GM23338 (cell line): ENCODE results near the gene ZNF326. TPM values are rescaled to one million over a fixed set of nuclear protein-coding genes. Genes with fewer than 3 reads are reported as not detected.

Source experiments
- ATAC-seq: fragments of 200-7000 bp; cut with Tn5 transposase; 3 replicates; pipeline ENCODE4 v1.9.1; 2020
- DNase-seq: peaks from one replicate; pipeline ENCODE4 v3.0.0-alpha.2; 2015; ENCODE audit warnings: low spot score
- H2AFZ ChIP-seq: fragments of 200-600 bp; sonication (generic); 2 replicates; pipeline ENCODE4 v1.8.0; 2016; ENCODE audit warnings: antibody characterized with exemption, mild to moderate bottlenecking, moderate library complexity
- H3F3A ChIP-seq: fragments of 200-600 bp; sonication (generic); replicated peaks from 2 replicates; pipeline ENCODE4 v1.8.0; 2017; ENCODE audit warnings: antibody characterized with exemption, mixed run types, low read depth
- H3K27ac ChIP-seq: fragments of 200-600 bp; sonication (generic); 2 replicates; pipeline ENCODE4 v1.6.1; 2016; ENCODE audit warnings: low read depth
- H3K27me3 ChIP-seq: fragments of 200-600 bp; sonication (generic); 2 replicates; pipeline ENCODE4 v1.8.0; 2016; ENCODE audit warnings: mild to moderate bottlenecking, mixed run types, moderate library complexity; ENCODE audit not compliant: insufficient read depth
- H3K36me3 ChIP-seq: fragments of 200-600 bp; sonication (generic); 2 replicates; pipeline ENCODE4 v1.8.0; 2016; ENCODE audit warnings: mild to moderate bottlenecking; ENCODE audit not compliant: insufficient read depth
- H3K4me1 ChIP-seq: fragments of 200-600 bp; sonication (generic); 2 replicates; pipeline ENCODE4 v1.8.0; 2016; ENCODE audit warnings: mild to moderate bottlenecking, moderate library complexity; ENCODE audit not compliant: insufficient read depth
- H3K4me2 ChIP-seq: fragments of 200-600 bp; sonication (generic); 2 replicates; pipeline ENCODE4 v1.7.1; 2017; ENCODE audit warnings: mixed run types
- H3K4me3 ChIP-seq: fragments of 200-600 bp; sonication (generic); 2 replicates; pipeline ENCODE4 v1.6.1; 2016; ENCODE audit warnings: mixed run types
- H3K79me2 ChIP-seq: fragments of 200-600 bp; sonication (generic); replicated peaks from 2 replicates; pipeline ENCODE4 v1.8.0; 2017; ENCODE audit warnings: mild to moderate bottlenecking; ENCODE audit not compliant: insufficient read depth
- H3K9me2 ChIP-seq: fragments of 200-600 bp; sonication (generic); 2 replicates; pipeline ENCODE4 v1.8.0; 2017; ENCODE audit not compliant: insufficient read depth
- H4K20me1 ChIP-seq: fragments of 200-600 bp; sonication (generic); replicated peaks from 2 replicates; pipeline ENCODE4 v1.8.0; 2017; ENCODE audit warnings: mild to moderate bottlenecking; ENCODE audit not compliant: insufficient read depth
- H3K27ac Mint-ChIP-seq: 2 replicates; pipeline ENCODE4 v1.8.0; 2020; ENCODE audit warnings: inconsistent platforms, mild to moderate bottlenecking, moderate library complexity, mixed read lengths
- H3K27me3 Mint-ChIP-seq: 3 replicates; pipeline ENCODE4 v1.8.0; 2022; ENCODE audit warnings: low read depth, mild to moderate bottlenecking, moderate library complexity, mixed read lengths, inconsistent platforms; ENCODE audit not compliant: insufficient read depth, poor library complexity
- H3K36me3 Mint-ChIP-seq: 3 replicates; pipeline ENCODE4 v1.8.0; 2021; ENCODE audit warnings: low read depth, mild to moderate bottlenecking, inconsistent platforms, moderate library complexity, mixed read lengths
- H3K4me1 Mint-ChIP-seq: 3 replicates; pipeline ENCODE4 v1.8.0; 2020; ENCODE audit warnings: mild to moderate bottlenecking, inconsistent platforms, mixed read lengths
- H3K4me3 Mint-ChIP-seq: 3 replicates; pipeline ENCODE4 v1.8.0; 2021; ENCODE audit warnings: moderate library complexity, mild to moderate bottlenecking, inconsistent platforms, mixed read lengths
- H3K9me3 Mint-ChIP-seq: 3 replicates; pipeline ENCODE4 v1.8.0; 2020; ENCODE audit warnings: moderate library complexity, mild to moderate bottlenecking, inconsistent platforms, mixed read lengths
- CREB1 ChIP-seq: fragments of 250-450 bp; sonication (Bioruptor Pico); IDR thresholded peaks from 2 replicates; pipeline ENCODE4 v1.5.0; 2020; ENCODE audit warnings: low read depth, mild to moderate bottlenecking, moderate library complexity
- EZH2 ChIP-seq: fragments of 200-600 bp; sonication (generic); IDR thresholded peaks from one replicate; pipeline ENCODE4 v1.8.0; 2017; ENCODE audit warnings: antibody characterized with exemption, mild to moderate bottlenecking, low read depth; ENCODE audit not compliant: unreplicated experiment
- EZH2phosphoT487 ChIP-seq: fragments of 200-600 bp; sonication (generic); IDR thresholded peaks from one replicate; pipeline ENCODE4 v1.8.1; 2018; ENCODE audit warnings: antibody characterized with exemption; ENCODE audit not compliant: unreplicated experiment
- STAT1 ChIP-seq: IDR thresholded peaks from one replicate; pipeline ENCODE4 v1.6.1; 2016; ENCODE audit warnings: antibody characterized with exemption; ENCODE audit not compliant: unreplicated experiment
- ZNF114 ChIP-seq: fragments of 250-450 bp; sonication (Bioruptor Pico); IDR thresholded peaks from 2 replicates; pipeline ENCODE4 v1.5.0; 2020; ENCODE audit warnings: mild to moderate bottlenecking, moderate library complexity
- polyA plus RNA-seq: library from polyadenylated mRNA; unstranded; fragments of >200 nt; fragmentation: Nextera tagmentation; extraction: Ambion mirVana; gene quantifications from 2 replicates; pipeline ENCODE4 v1.2.1, GENCODE V29; 2016
- total RNA-seq: library from RNA; depleted of rRNA; stranded (reverse); fragments of >200 nt; shearing (Covaris generic); gene quantifications from 2 replicates; pipeline ENCODE4 v1.2.3, GENCODE V29; 2014
- TF ChIP-seq, protein P1 (sequence below), 2 experiments: fragments of 200-600 bp in 1 of 2; sonication (generic) in 1 of 2; conservative IDR thresholded peaks; 2 replicates each; pipeline versions ENCODE4 v1.5.1 to v1.6.1; 2016 to 2017; ENCODE audit warnings: antibody characterized with exemption in 2 of 2, low read depth in 2 of 2, mild to moderate bottlenecking in 2 of 2, moderate library complexity in 1 of 2
- TF ChIP-seq, protein P2 (sequence below): IDR thresholded peaks from 2 replicates; pipeline ENCODE4 v1.6.1; 2016; ENCODE audit warnings: antibody characterized with exemption
- TF ChIP-seq, protein P3 (sequence below): IDR thresholded peaks from one replicate; pipeline ENCODE4 v1.6.1; 2018; ENCODE audit warnings: antibody characterized with exemption; ENCODE audit not compliant: unreplicated experiment

ZNF326 gene
- total and polyA plus RNA-seq, 2 experiments from 2014 or later: 28.6 to 35.1 TPM

DNA sequence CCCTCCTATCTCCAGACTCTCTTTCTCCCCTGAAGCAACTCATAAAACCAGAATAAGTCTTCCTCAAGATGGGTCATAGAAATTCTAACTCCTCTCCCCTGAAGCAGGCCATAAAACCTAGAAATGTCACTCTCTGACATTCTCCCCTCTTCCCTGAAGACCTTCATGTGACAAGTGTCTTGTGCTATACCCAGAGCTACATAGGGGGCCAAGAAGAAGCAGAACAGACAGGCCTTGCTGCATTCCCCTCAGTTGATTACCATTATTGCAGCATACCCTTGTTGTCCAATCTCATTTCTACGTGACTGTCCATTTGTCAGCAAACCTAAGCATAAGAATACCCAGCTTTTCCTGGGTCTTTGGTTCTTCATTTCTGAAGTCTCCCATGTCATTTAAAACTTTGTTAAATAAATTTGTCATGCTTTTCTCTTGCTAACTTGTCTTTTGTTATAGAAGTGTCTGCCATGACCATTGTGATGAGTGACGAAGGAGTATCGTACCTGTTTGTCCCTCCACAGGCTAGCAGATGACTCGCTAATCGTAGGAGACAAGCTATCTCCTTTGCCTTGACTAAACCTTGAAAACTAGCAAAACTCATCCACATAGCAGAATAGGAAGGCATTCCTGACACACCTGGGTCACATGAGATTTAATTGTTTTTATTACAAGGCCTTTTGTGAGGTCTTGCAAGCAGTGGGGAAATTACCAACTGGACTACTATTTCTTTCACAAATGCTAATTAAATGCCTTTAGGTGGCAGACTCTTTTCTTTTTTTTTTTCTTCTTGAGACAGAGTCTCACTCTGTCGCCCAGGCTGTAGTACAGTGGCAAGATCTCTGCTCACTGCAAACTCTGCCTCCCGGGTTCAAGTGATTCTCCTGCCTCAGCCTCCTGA lies 39.4 kb upstream of the ZNF326 start (continued):
- TF ChIP-seq, protein P1, sequence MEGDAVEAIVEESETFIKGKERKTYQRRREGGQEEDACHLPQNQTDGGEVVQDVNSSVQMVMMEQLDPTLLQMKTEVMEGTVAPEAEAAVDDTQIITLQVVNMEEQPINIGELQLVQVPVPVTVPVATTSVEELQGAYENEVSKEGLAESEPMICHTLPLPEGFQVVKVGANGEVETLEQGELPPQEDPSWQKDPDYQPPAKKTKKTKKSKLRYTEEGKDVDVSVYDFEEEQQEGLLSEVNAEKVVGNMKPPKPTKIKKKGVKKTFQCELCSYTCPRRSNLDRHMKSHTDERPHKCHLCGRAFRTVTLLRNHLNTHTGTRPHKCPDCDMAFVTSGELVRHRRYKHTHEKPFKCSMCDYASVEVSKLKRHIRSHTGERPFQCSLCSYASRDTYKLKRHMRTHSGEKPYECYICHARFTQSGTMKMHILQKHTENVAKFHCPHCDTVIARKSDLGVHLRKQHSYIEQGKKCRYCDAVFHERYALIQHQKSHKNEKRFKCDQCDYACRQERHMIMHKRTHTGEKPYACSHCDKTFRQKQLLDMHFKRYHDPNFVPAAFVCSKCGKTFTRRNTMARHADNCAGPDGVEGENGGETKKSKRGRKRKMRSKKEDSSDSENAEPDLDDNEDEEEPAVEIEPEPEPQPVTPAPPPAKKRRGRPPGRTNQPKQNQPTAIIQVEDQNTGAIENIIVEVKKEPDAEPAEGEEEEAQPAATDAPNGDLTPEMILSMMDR (conservative IDR thresholded peaks at IDR 0.05; ENCODE audit: low read depth in 2 of 2): no peak
- TF ChIP-seq, protein P2, sequence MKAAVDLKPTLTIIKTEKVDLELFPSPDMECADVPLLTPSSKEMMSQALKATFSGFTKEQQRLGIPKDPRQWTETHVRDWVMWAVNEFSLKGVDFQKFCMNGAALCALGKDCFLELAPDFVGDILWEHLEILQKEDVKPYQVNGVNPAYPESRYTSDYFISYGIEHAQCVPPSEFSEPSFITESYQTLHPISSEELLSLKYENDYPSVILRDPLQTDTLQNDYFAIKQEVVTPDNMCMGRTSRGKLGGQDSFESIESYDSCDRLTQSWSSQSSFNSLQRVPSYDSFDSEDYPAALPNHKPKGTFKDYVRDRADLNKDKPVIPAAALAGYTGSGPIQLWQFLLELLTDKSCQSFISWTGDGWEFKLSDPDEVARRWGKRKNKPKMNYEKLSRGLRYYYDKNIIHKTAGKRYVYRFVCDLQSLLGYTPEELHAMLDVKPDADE: no peak

DNA sequence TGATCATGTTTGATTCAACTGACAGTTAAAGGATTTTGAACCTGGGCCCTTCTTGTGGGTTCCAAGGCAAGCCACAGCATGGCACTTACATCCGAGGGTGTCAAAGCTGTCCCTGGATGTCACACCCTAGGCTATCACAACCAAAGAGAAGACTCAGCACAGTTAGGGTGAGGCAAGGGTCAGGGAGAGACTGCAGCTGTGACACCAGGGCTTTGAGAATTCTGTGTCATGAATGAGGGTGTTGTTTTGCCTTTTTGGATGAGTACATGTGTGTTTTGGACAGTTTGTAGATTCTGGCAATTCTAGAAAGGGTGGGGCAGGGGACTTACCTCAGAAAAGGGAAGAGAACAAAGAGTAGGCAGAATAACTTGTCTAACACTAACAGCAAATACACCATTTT lies 37.8 kb upstream of the ZNF326 start:
- ATAC-seq: no peak
- no peak for DNase-seq
- Mint-ChIP-seq H3K4me1 (peaks cover 31% of the 10 kb centered on the region), H3K27ac (no peak overlapping the region), H3K9me3 (peaks cover 14% of the 10 kb centered on the region), H3K36me3 (0 out of 3 replicates have a peak, but pooled peaks cover 4% of the 10 kb centered on the region), H3K4me3 (no peak overlapping the region), H3K27me3 (peaks cover 2% of the 10 kb centered on the region)
- H3K27me3 ChIP-seq: no peaks in the 10 kb centered on the region
- no peak overlapping the region for H3K27ac ChIP-seq
- no peak overlapping the region for H3K4me3 ChIP-seq
- H3K4me2 ChIP-seq: no peak overlapping the region
- no peaks in the 10 kb centered on the region for H3F3A ChIP-seq
- no peaks in the 10 kb centered on the region for H4K20me1 ChIP-seq
- peaks cover 28% of the 10 kb centered on the region for H3K4me1 ChIP-seq
- H3K79me2 ChIP-seq: no peaks in the 10 kb centered on the region
- no peak overlapping the region for H2AFZ ChIP-seq
- H3K36me3 ChIP-seq: no peaks in the 10 kb centered on the region
- no peaks in the 10 kb centered on the region for H3K9me2 ChIP-seq
- TF ChIP-seq ZNF114 (CRISPR knock-in tag) (no peak), EZH2 (no peak), STAT1 (no peak), EZH2phosphoT487 (no peak), CREB1 (CRISPR knock-in tag) (no peak)
- TF ChIP-seq, protein P1 (conservative IDR thresholded peaks at IDR 0.05; ENCODE audit: low read depth in 2 of 2): no peak
- TF ChIP-seq, protein P3, sequence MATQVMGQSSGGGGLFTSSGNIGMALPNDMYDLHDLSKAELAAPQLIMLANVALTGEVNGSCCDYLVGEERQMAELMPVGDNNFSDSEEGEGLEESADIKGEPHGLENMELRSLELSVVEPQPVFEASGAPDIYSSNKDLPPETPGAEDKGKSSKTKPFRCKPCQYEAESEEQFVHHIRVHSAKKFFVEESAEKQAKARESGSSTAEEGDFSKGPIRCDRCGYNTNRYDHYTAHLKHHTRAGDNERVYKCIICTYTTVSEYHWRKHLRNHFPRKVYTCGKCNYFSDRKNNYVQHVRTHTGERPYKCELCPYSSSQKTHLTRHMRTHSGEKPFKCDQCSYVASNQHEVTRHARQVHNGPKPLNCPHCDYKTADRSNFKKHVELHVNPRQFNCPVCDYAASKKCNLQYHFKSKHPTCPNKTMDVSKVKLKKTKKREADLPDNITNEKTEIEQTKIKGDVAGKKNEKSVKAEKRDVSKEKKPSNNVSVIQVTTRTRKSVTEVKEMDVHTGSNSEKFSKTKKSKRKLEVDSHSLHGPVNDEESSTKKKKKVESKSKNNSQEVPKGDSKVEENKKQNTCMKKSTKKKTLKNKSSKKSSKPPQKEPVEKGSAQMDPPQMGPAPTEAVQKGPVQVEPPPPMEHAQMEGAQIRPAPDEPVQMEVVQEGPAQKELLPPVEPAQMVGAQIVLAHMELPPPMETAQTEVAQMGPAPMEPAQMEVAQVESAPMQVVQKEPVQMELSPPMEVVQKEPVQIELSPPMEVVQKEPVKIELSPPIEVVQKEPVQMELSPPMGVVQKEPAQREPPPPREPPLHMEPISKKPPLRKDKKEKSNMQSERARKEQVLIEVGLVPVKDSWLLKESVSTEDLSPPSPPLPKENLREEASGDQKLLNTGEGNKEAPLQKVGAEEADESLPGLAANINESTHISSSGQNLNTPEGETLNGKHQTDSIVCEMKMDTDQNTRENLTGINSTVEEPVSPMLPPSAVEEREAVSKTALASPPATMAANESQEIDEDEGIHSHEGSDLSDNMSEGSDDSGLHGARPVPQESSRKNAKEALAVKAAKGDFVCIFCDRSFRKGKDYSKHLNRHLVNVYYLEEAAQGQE: no peak
